Thyroid gland (tissue), 4 donors: ENCODE results near the gene FAM241A. TPM values are rescaled to one million over a fixed set of nuclear protein-coding genes. Genes with fewer than 3 reads are reported as not detected.

ENCODE experiments used
- DNase-seq, 2 donors: peaks; one replicate each; pipeline ENCODE4 v3.0.0-alpha.2; 2019
- H3K27ac ChIP-seq, 3 donors: fragments of 200-600 bp; sonication (generic); 1 replicate in 2 of 3; 2 replicates in 1 of 3; pipeline ENCODE4 v1.5.1; 2016 to 2019; ENCODE audit warnings: mild to moderate bottlenecking in 1 of 3, moderate library complexity in 1 of 3
- H3K27me3 ChIP-seq: fragments of 200-600 bp; sonication (generic); one replicate; pipeline ENCODE4 v1.5.1; 2019
- H3K36me3 ChIP-seq, 2 donors: fragments of 200-600 bp; sonication (generic); one replicate each; pipeline ENCODE4 v1.5.1; 2016 to 2019
- H3K4me1 ChIP-seq, 2 donors: fragments of 200-600 bp; sonication (generic); one replicate each; pipeline ENCODE4 v1.5.1; 2017 to 2019
- H3K4me3 ChIP-seq, 3 donors: fragments of 200-600 bp; sonication (generic); replicated peaks in 1 of 3; 1 replicate in 2 of 3; 2 replicates in 1 of 3; pipeline ENCODE4 v1.5.1; 2016; ENCODE audit warnings: mild to moderate bottlenecking in 1 of 3
- H3K9me3 ChIP-seq: fragments of 200-600 bp; sonication (generic); one replicate; pipeline ENCODE4 v1.5.1; 2017
- POLR2A ChIP-seq, 2 donors: fragments of 450-650 bp; IDR thresholded peaks; one replicate each; pipeline ENCODE4 v1.6.1; 2017; ENCODE audit warnings: antibody characterized with exemption in 2 of 2, mild to moderate bottlenecking in 2 of 2, moderate library complexity in 1 of 2
- WGBS, 2 donors: methylation state at CpG; one replicate each; pipeline ENCODE4 v1.1.5; 2017; 5-methylcytosine and 5-hydroxymethylcytosine counted together
- intact Hi-C: fragments of 100-400 bp; cut with DNase I; formaldehyde crosslinking; loops from one replicate; pipeline ENCODE4 v1.15.1; 2023
- total RNA-seq, 4 donors: library from RNA; depleted of rRNA; stranded (reverse); fragments of >200 nt; gene quantifications; one replicate each; pipeline ENCODE4 v1.2.3, GENCODE V29; 2016
- TF ChIP-seq, protein P1 (sequence below), 6 experiments: fragments of 200-600 bp in 3 of 6; fragments of 450-650 bp in 3 of 6; sonication (generic) in 3 of 6; IDR thresholded peaks; one replicate each; pipeline ENCODE4 v1.5.1; 2016 to 2019; ENCODE audit warnings: antibody characterized with exemption in 6 of 6, mild to moderate bottlenecking in 2 of 6, inconsistent platforms in 1 of 6, moderate library complexity in 1 of 6

Gene FAM241A
- total RNA-seq, 4 donors from 2014 or later: 3.4 to 9.9 (median 5.8) TPM

DNA sequence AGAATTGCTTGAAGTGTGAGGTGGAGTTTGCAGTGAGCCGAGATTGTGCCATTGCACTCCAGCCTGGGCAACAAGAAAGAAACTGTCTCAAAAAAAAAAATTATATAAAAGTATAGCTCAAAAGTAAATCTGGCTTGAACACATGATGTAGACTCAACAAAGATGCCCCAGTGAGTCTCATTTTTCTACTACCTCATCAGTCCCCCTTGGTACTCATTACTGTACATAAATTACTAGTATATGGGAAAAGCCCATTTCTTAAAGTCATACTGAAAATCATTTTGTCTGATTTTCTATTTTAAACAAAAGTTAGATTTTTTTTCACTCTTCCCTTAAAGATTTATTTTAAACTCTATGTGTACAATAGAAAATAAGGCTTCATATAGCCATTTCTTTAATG lies 39.2 kb downstream of the FAM241A start:
- Histone ChIP-seq H3K36me3 (no peaks in the 10 kb centered on the region), H3K4me3 (no peak overlapping the region), H3K4me1 (no peaks in the 10 kb centered on the region), H3K27ac (no peak overlapping the region), H3K27me3 (no peaks in the 10 kb centered on the region), H3K9me3 (no peaks in the 10 kb centered on the region)
- 100% methylated on average over 1 of the region's 1 CpG for WGBS, 2 donors
- TF ChIP-seq POLR2A (IDR thresholded peaks at IDR 0.05): no peak
- TF ChIP-seq, protein P1, sequence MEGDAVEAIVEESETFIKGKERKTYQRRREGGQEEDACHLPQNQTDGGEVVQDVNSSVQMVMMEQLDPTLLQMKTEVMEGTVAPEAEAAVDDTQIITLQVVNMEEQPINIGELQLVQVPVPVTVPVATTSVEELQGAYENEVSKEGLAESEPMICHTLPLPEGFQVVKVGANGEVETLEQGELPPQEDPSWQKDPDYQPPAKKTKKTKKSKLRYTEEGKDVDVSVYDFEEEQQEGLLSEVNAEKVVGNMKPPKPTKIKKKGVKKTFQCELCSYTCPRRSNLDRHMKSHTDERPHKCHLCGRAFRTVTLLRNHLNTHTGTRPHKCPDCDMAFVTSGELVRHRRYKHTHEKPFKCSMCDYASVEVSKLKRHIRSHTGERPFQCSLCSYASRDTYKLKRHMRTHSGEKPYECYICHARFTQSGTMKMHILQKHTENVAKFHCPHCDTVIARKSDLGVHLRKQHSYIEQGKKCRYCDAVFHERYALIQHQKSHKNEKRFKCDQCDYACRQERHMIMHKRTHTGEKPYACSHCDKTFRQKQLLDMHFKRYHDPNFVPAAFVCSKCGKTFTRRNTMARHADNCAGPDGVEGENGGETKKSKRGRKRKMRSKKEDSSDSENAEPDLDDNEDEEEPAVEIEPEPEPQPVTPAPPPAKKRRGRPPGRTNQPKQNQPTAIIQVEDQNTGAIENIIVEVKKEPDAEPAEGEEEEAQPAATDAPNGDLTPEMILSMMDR (IDR thresholded peaks at IDR 0.05): no peak
- DNase-seq: no peak
- intact Hi-C loops: no loop called here

DNA sequence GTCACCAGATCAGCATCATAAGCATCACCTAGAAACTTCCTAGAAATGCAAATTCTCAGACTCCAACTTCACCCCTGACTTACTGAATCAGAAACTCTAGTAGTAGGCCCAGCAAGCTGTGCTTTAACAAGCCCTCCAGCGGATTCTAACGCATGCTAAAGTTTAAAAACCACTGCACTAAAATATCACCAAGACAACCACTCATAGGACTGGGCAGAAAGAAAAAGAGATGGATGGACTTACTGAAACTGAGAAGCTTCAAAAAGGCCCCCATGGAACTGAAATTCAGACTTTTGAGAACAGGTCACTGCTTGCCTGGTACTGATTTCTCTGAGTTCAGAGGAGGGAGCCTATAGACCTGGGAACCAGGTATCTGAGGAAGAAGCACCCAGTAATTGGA lies 40.1 kb downstream of the FAM241A start:
- no peak for DNase-seq
- Histone ChIP-seq H3K36me3 (no peaks in the 10 kb centered on the region), H3K4me3 (no peak overlapping the region), H3K9me3 (no peaks in the 10 kb centered on the region), H3K4me1 (no peaks in the 10 kb centered on the region), H3K27me3 (no peaks in the 10 kb centered on the region), H3K27ac (no peak overlapping the region)
- TF ChIP-seq POLR2A (IDR thresholded peaks at IDR 0.05): no peak
- TF ChIP-seq, protein P1 (IDR thresholded peaks at IDR 0.05): no peak
- whole genome bisulfite sequencing, 2 donors: 89 to 98% methylated on average over 2 of the region's 2 CpGs
- intact Hi-C loops: no loop called here

DNA sequence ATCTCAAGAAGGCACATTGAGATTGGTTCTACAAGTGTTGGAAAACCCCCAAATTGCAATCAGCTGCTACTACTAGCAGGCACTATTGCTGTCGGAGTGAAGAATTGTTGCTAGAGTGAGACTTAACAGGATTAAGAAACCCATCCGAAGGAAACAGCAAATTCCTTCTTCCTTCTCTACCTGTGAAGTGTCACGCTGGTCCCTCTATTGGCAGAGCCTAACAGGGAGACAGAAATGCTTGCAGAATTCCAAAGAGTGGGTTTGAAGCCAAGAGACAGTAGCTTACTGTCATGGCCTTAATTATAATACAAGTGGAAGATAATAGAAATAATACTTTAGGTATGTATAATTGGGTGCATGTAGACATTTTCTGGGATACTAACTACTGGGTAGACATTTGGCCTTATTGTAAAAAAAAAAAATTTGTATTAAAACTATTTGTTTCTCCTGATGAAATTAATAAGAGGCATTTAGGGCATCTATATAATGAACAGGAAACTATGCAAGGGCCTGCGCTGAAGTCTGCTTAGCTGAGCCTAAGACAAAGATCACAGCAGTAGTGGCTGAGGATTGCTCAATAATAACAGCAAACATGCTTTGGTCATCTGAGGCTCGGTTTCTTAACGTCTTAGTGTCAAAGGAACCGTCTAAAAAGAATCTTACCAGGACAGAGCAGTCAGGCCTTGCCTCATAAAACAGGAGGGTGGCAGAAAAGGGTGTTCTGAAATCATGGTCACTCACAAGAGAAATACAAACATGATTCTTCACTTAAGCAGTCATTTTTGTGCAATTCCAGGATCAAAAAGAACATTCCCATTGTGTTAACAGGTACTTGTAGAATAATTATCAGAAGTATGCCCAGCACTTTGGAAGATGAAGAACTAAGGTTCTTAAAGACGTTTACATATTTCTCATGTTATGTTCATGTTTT lies 40.8 kb downstream of the FAM241A start:
- intact Hi-C loops: no loop called here
- Histone ChIP-seq H3K36me3 (no peaks in the 10 kb centered on the region), H3K9me3 (no peaks in the 10 kb centered on the region), H3K27ac (no peak overlapping the region), H3K4me3 (no peak overlapping the region), H3K4me1 (no peaks in the 10 kb centered on the region), H3K27me3 (no peaks in the 10 kb centered on the region)
- 73 to 77% methylated on average over 8 of the region's 8 CpGs for WGBS, 2 donors
- no peak for DNase-seq
- TF ChIP-seq, protein P1 (IDR thresholded peaks at IDR 0.05): no peak
- no peak for TF ChIP-seq POLR2A (IDR thresholded peaks at IDR 0.05)

DNA sequence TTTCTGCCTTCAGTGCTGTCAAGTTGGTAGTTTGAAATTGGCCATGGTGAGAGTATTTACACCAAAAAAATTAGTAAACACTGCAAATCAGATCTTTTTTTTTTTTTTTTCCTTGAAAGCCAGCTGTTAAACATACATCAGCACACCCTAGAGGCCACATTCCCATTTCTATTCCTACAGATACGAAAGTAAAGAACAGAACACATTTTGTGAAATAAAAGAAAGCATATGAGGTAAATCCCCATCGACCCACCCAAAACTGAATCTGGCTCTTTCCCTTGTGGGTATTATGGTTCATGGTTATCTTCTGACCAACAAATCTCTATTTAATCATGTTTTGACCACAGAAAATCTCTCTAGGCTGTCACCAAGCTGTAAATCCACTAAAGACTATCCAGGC lies 44.5 kb downstream of the FAM241A start:
- H3K4me3 ChIP-seq: no peak overlapping the region
- H3K9me3 ChIP-seq: no peaks in the 10 kb centered on the region
- H3K4me1 ChIP-seq: no peaks in the 10 kb centered on the region
- WGBS, 2 donors: 75% methylated on average over 2 of the region's 2 CpGs
- no peak for TF ChIP-seq POLR2A (IDR thresholded peaks at IDR 0.05)
- TF ChIP-seq, protein P1 (IDR thresholded peaks at IDR 0.05): no peak
- intact Hi-C loops: no loop called here
- H3K27me3 ChIP-seq: no peaks in the 10 kb centered on the region
- no peaks in the 10 kb centered on the region for H3K36me3 ChIP-seq
- no peak for DNase-seq
- no peak overlapping the region for H3K27ac ChIP-seq

DNA sequence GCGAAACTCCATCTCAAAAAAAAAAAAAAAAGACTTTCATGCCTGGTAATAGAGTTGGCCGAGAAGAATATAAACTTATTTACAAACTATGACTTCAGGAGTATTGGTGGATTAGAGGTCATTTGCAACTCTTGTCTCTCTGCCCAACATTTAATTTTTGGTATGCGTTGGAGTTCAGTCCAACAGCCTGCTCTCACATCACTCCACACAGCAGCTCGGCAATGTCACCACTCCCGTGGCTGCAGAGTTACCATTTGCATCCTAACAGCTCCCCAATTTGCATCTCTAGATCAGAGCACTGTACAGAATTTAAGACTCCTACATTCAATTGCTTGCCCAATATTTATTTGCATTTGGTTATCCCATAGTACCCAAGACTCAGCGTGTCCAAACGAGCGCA lies 45.4 kb downstream of the FAM241A start:
- Histone ChIP-seq H3K4me3 (no peak overlapping the region), H3K9me3 (no peaks in the 10 kb centered on the region), H3K27ac (no peak overlapping the region), H3K4me1 (no peaks in the 10 kb centered on the region), H3K27me3 (no peaks in the 10 kb centered on the region), H3K36me3 (no peaks in the 10 kb centered on the region)
- intact Hi-C loops: no loop called here
- TF ChIP-seq, protein P1 (IDR thresholded peaks at IDR 0.05): no peak
- WGBS, 2 donors: 94 to 95% methylated on average over 8 of the region's 8 CpGs
- DNase-seq: no peak
